COLO829 (cell line): ENCODE measurements around the gene VSIG4.
"Not testable (repeated sequence)": the region's sequence is repeated elsewhere in the genome, so short reads cannot be mapped to it uniquely, and the experiment has no call there.

ENCODE experiments used
- DNase-seq: peaks from one replicate; pipeline ENCODE4 v3.0.0; 2012; ENCODE audit warnings: low spot score

VSIG4 gene, protein sequence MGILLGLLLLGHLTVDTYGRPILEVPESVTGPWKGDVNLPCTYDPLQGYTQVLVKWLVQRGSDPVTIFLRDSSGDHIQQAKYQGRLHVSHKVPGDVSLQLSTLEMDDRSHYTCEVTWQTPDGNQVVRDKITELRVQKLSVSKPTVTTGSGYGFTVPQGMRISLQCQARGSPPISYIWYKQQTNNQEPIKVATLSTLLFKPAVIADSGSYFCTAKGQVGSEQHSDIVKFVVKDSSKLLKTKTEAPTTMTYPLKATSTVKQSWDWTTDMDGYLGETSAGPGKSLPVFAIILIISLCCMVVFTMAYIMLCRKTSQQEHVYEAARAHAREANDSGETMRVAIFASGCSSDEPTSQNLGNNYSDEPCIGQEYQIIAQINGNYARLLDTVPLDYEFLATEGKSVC

GRCh38 chrX:66039944-66040343 lies at the start of gene VSIG4:
TSS of gene VSIG4 (minus strand) at chrX:66040080. CDS start at chrX:66039998, 82 bp downstream.
- DNase-seq: no peak

DNA sequence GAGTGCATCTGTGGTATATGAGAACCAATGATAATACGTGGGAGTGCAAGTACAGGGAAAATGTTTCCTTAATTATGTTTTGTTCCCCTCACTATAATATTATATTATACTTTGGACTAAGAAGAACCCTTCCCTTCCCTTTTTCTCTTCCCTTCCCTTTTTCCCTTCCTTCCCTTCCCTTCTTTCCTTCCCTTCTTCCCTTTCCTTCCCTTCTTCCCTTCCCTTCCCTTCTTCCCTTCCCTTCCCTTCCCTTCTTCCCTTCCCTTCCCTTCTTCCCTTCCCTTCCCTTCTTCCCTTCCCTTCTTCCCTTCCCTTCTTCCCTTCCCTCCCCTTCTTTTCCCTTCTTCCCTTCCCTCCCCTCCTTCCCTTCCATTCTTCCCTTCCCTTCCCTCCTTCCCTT lies 36.9 kb upstream of the VSIG4 start:
- DNase-seq: no peak

DNA sequence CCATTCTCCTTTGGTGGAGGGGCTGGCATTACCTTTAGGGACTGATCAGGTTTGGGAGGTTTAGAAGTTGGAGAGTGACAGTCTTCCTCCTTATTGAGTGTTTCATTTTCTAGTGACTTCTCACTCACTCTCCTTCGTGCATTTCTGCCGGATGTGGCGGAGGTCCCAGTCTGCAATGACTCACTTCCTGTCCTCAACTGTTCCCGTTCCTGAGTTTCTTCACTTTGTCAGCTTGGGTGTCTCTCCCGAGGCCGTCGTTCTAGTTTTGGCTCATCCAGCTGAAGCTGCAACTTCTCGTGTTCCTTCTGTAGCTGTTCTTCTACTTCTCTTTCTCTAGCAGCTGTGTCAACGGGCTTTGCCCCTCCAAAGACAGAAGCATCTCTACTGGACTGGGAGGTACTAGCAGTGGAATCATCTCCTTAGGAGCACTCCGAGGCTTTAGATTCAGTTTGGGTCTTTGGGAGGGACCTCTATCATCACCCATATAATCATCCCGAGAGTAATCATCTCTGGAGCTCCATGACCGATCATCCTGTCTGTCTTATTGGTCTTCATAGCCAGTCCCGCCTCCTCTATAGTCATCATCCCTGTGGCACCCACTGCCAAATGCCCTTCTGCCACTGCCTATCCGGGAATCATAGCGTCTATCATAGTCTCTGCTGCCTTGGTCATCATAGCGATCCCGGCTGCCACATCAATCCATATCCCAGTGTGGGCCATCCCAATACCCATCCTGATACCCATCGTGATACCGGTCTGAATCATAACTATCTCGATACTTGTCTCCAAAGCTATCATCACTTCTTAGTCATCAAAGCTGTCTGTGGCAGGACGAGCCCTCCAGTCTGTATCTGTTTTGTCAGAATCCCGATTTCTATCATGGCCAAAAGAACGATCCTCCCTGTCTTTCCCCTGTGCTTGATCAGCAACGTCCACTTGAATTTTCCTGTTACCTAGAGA lies 35.3 kb upstream of the VSIG4 start:
- DNase-seq: no peak

GRCh38 chrX:66071126-66071525 lies 31.2 kb upstream of the VSIG4 start:
- DNase-seq: no peak

- DNase-seq: no peak
Measured at GRCh38 chrX:66064261-66064660, 24.4 kb upstream of the VSIG4 start.

DNA sequence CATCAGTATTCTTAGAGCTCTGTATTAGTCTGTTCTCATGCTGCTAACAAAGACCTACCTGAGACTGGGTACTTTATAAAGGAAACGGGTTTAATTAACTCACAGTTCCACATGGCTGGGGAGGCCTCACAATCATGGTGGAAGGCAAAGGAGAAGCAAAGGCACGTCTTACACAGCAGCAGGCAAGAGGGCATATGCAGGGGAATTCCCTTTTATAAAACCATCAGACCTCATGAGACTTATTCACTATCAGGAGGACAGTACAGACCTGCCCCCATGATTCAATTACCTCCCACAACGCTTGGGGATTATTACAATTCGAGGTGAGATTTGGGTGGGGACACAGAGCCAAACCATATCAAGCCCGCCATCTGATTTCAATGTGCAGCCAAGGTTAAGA lies 17.1 kb upstream of the VSIG4 start:
- not testable (repeated sequence) for DNase-seq

DNA sequence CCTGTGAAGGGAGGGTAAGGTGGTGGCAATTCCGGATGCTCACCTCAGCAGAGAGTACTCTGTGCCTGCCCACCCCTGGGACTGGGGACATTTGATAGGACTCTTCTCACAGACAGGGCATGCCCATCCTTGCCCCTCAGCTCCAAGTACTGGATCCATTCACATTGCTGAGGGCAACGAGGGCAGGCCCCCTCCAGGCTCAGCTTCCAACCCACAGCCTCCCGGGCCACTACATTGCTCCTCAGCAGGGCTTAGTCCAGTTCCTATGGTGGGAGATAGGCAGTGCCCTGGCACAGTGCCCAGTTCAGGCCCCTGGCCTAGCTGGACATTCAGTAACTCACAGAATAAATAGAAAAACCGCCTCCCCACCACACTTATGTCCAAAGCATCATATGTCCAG lies 15.1 kb upstream of the VSIG4 start:
- DNase-seq: no peak

DNA sequence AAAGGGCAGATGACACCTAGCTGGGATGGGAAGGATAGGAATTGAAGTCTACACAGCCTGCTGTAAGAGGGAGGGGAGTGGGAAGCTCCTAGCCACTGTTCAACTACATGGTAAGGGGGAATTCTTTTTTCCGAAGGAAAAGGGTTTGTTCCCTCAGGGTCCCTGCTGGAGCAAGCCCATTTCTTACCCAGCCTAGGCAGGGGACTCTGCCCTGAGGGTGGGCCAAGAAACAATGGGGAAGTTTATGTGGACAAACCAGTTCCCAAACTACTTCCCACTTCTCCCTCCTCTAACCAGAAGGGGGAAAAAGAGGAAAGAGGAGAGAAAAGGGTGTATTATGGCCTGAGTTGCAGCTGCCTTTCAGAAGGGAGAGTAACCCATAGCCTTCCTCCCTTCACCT lies 13.5 kb upstream of the VSIG4 start:
- DNase-seq: no peak

DNA sequence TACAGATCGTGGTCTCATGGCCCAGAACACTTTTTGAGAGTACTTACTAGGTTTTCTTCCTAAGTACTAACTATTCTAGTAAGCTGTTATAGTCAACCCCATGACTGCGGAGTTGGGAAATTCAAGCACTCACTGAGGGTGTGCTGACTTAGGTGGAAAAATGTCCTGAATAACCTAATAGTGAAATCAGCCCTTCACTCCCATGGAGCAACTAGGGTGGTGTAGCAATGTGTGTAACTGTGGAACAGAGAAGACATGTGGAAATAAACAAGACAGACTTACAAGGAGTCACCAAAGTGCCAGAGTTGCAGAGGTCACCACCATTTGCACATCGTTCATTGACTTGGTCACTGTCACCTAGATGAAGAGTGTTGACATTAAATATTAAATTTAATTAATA lies 12.1 kb upstream of the VSIG4 start:
- DNase-seq: no peak

- no peak for DNase-seq
Measured at GRCh38 chrX:66050140-66050569, 10.3 kb upstream of the VSIG4 start.

DNA sequence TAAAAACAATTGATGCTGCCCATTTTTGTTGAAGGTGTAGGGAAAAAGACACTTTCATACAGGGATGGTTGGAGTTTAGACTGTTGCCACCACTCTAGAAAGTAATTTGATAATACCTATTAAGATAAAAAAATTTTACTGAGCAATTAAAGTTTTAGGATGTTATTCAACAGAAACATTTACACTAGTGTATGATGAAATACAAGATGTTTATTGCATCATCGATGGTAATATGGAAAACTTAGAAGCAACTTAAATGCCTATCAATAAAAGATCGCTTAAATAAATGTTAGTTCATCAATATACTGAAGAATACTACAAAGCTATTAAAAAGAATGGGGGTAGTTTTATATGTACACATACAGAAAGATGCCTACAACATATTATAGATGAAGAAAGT lies 9.2 kb upstream of the VSIG4 start:
- no peak for DNase-seq

- no peak for DNase-seq
Measured at GRCh38 chrX:66046612-66047235, 6.8 kb upstream of the VSIG4 start.

DNA sequence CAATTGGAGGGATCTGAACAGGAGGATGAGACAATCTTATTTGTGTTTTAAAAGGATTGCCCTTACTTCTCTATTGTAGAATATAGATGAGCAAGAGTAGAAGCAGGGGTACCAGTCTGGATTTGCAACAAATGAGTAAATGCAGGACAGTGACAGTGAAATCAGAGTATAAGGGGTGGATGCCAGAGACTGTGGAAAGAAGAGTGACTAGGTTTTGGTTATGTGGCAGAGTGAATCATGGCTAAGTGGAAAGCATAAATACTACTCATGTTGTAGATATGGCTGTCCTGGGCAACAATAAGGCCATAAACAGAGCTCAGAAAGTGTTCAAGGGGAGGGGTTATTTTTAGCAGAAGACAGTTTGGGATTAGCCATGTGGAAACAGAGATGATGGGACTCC lies 6.0 kb upstream of the VSIG4 start:
- no peak for DNase-seq

DNA sequence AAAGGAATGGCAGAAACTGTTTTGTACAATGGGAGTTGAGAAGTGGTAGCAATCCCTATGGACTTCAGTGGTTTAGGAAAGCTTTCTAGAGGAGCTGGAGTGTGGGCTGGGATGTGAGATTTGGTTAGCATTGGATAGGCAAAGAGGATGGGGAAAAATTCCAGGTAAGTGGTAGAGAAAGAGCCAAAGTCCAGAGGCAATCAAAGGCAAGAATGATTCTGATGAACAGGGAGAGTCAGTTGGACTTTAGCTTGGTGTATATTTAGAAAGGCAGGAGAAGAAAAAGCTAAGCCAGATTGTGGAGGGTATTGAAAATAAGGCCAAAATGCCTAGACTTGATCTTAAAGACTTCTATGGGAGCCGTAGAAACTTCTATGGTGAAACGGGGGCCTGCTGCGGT lies 3.7 kb upstream of the VSIG4 start:
- DNase-seq: no peak

DNA sequence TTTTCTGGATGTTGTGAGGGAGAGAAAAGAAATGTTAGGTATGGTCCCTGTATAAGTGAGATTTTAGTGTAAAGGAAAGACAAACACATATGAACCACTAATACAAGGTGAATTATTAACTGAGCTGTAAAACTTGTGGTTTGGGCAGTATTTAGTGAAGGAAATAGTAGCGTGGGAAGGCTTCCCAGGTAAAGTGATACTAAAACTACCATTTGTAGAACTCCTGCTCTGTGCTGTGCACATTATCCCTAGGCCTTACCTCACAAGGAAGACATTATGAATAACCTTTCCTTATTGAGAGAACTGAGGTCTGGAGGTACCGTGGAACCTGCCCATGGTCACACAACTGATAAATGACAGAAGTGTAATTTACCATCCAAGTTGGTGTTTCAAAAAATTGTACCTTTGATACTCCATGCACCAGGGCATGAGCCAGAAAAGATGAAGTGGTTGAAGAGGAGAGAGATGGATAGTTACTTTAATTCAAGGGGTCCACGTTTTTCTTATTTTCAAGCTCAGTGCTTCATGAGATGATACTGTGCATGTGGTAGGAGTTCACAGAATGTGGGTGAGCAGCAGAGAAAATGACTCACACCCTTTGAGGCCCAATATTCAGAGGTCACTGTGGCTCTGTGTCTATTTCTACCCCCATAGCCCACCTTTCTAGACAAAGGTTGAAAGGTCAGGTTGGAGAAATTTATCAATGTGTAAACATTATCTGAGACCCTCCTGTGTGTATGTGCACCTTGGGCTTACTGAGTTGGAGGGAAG lies 2.6 kb upstream of the VSIG4 start:
- no peak for DNase-seq

- no peak for DNase-seq
Measured at GRCh38 chrX:66038115-66038514, 1.8 kb downstream of the VSIG4 start.

GRCh38 chrX:66036231-66036630 lies 3.6 kb downstream of the VSIG4 start:
- no peak for DNase-seq

GRCh38 chrX:66035667-66036066 lies 4.2 kb downstream of the VSIG4 start:
- no peak for DNase-seq

GRCh38 chrX:66030505-66031317 lies 9.2 kb downstream of the VSIG4 start:
- peak; percentile 13 for DNase-seq

- DNase-seq: no peak
Measured at GRCh38 chrX:66028936-66029335, 10.9 kb downstream of the VSIG4 start.

GRCh38 chrX:66024570-66024969 lies 15.3 kb downstream of the VSIG4 start:
- DNase-seq: no peak
